Coronary artery (tissue), 2 donors: ENCODE results near the gene SETD7.

Experiments
- DNase-seq: peaks from one replicate; pipeline ENCODE4 v3.0.0-alpha.2; 2017; ENCODE audit warnings: low spot score
- H3K27ac ChIP-seq, 2 donors: fragments of 200-600 bp; sonication (generic); one replicate each; pipeline ENCODE4 v1.5.1; 2016 to 2019
- H3K4me3 ChIP-seq: fragments of 200-600 bp; sonication (generic); 2 replicates; pipeline ENCODE4 v1.5.1; 2016; ENCODE audit warnings: mild to moderate bottlenecking, moderate library complexity
- CTCF ChIP-seq: fragments of 200-600 bp; sonication (generic); IDR thresholded peaks from one replicate; pipeline ENCODE4 v1.5.1; 2019; ENCODE audit warnings: antibody characterized with exemption

SETD7 gene

GRCh38 chr4:139556724-139557555, 921 bp upstream of the SETD7 start:
- TF ChIP-seq CTCF: no peak
- Histone ChIP-seq H3K4me3 (peak overlapping the region; percentile 74), H3K27ac (peak overlapping the region; percentile 98)
- peak; percentile 87 for DNase-seq

- peak; percentile 77 for DNase-seq
- H3K4me3 ChIP-seq: peak overlapping the region; percentile 74
These were observed 331 bp downstream of the SETD7 start for GRCh38 chr4:139555705-139556070.

GRCh38 chr4:139554893-139555704, 920 bp downstream of the SETD7 start:
- DNase-seq: peak; percentile 93
- Histone ChIP-seq H3K4me3 (peak overlapping the region; percentile 74), H3K27ac (peak overlapping the region; percentile 98)
- no peak for TF ChIP-seq CTCF

More at GRCh38 chr4:139555705-139556070, 331 bp downstream of the SETD7 start:
- no peak for TF ChIP-seq CTCF
- peak overlapping the region; percentile 98 for H3K27ac ChIP-seq

- no peak for TF ChIP-seq CTCF
- peak overlapping the region; percentile 98 for H3K27ac ChIP-seq
- H3K4me3 ChIP-seq: peak overlapping the region; percentile 74
- DNase-seq: no peak
These were observed 1.5 kb downstream of the SETD7 start for GRCh38 chr4:139554642-139554892.

GRCh38 chr4:139553751-139554641, 2.0 kb downstream of the SETD7 start:
- H3K4me3 ChIP-seq: peak overlapping the region; percentile 74
- no peak for DNase-seq
- no peak for TF ChIP-seq CTCF
- peak overlapping the region; percentile 98 for H3K27ac ChIP-seq

GRCh38 chr4:139552517-139553307, 3.3 kb downstream of the SETD7 start:
- H3K27ac ChIP-seq: peak overlapping the region; percentile 98
- DNase-seq: no peak
- no peak for TF ChIP-seq CTCF
- H3K4me3 ChIP-seq: peak overlapping the region; percentile 26
